GM12878 (cell line): ENCODE measurements around the gene LBH. TPM values are rescaled to one million over a fixed set of nuclear protein-coding genes. Genes with fewer than 3 reads are reported as not detected.

ENCODE experiments used
- ATAC-seq: fragments of 200-7000 bp; cut with Tn5 transposase; 3 replicates; pipeline ENCODE4 v1.9.1; 2020; ENCODE audit warnings: mild to moderate bottlenecking, moderate library complexity
- BruUV-seq: library from RNA; stranded (reverse); fragments of 400-500 nt; replicated peaks from 2 replicates; lab custom pipeline; 2021; lab: Mats Ljungman, UMichigan
- CTCF ChIA-PET: fragments of 300-600 bp; sonication (Branson Sonifier 250); formaldehyde crosslinking; extraction: SDS; loops from one replicate; lab custom pipeline; 2021; ENCODE audit warnings: inconsistent platforms; lab: Yijun Ruan, JAX
- POLR2A ChIA-PET: fragments of 350-600 bp; formaldehyde crosslinking; extraction: SDS; loops from one replicate; lab custom pipeline; 2021; ENCODE audit warnings: inconsistent platforms; lab: Charles Lee
- RAD21 ChIA-PET: fragments of 300-600 bp; sonication (Branson Sonifier 250); formaldehyde crosslinking; loops from one replicate; lab custom pipeline; 2023; ENCODE audit warnings: antibody characterized with exemption; ENCODE audit not compliant: unreplicated experiment; lab: Charles Lee
- SMC1A ChIA-PET: fragments of 300-600 bp; sonication (Branson Sonifier 250); formaldehyde crosslinking; loops from one replicate; lab custom pipeline; 2023; ENCODE audit not compliant: unreplicated experiment, uncharacterized antibody; lab: Charles Lee
- DNase-seq: peaks from one replicate; pipeline ENCODE4 v3.0.0-alpha.2; 2011; ENCODE audit warnings: low read depth, low spot score
- FAIRE-seq: peaks from 3 replicates; lab custom pipeline; 2011; peaks lifted over from hg19 to GRCh38; lab: Jason Lieb, UNC
- H2AFZ ChIP-seq: 2 replicates; pipeline ENCODE4 v1.6.0; 2011; ENCODE audit warnings: low read depth, low read length, control low read depth; ENCODE audit not compliant: control insufficient read depth
- H3K27ac ChIP-seq: 2 replicates; pipeline ENCODE4 v1.5.1; 2011; ENCODE audit warnings: control low read depth; ENCODE audit not compliant: control insufficient read depth, insufficient read depth
- H3K27me3 ChIP-seq, 2 experiments: replicated peaks in 1 of 2; 2 replicates each; pipeline versions ENCODE4 v1.6.0 to v1.6.1; 2011; ENCODE audit warnings: low read length in 1 of 2; ENCODE audit not compliant: control insufficient read depth in 2 of 2, insufficient read depth in 2 of 2
- H3K36me3 ChIP-seq, 2 experiments: 2 replicates each; pipeline ENCODE4 v1.5.1; 2011; ENCODE audit warnings: low read length in 1 of 2; ENCODE audit not compliant: control insufficient read depth in 2 of 2, insufficient read depth in 2 of 2
- H3K4me1 ChIP-seq: 2 replicates; pipeline ENCODE4 v1.6.1; 2011; ENCODE audit warnings: mild to moderate bottlenecking, low read length, moderate library complexity, mixed read lengths; ENCODE audit not compliant: control insufficient read depth, insufficient read depth
- H3K4me2 ChIP-seq: 2 replicates; pipeline ENCODE4 v1.6.0; 2011; ENCODE audit warnings: control low read depth; ENCODE audit not compliant: control insufficient read depth, insufficient read depth
- H3K4me3 ChIP-seq: fragments of 200-600 bp; sonication (generic); 2 replicates; pipeline ENCODE4 v1.5.1; 2016
- H3K79me2 ChIP-seq: 2 replicates; pipeline ENCODE4 v1.6.0; 2011; ENCODE audit warnings: low read length; ENCODE audit not compliant: control insufficient read depth, insufficient read depth
- H3K9ac ChIP-seq: 2 replicates; pipeline ENCODE4 v1.8.0; 2011; ENCODE audit warnings: low read length, control low read depth, mixed read lengths; ENCODE audit not compliant: control insufficient read depth, insufficient read depth
- H3K9me3 ChIP-seq: replicated peaks from 3 replicates; pipeline ENCODE4 v1.5.1; 2011; ENCODE audit warnings: mild to moderate bottlenecking, low read length; ENCODE audit not compliant: control insufficient read depth, insufficient read depth
- H4K20me1 ChIP-seq: 2 replicates; pipeline ENCODE4 v1.6.0; 2011; ENCODE audit not compliant: control insufficient read depth, insufficient read depth
- BCLAF1 ChIP-seq: fragments of 450-650 bp; IDR thresholded peaks from 2 replicates; pipeline ENCODE4 v1.6.1; 2017; ENCODE audit warnings: antibody characterized with exemption, mild to moderate bottlenecking, moderate library complexity
- BHLHE40 ChIP-seq, 2 experiments: fragments of 450-650 bp in 1 of 2; IDR thresholded peaks; 2 replicates each; pipeline ENCODE4 v1.6.1; 2011 to 2017; ENCODE audit warnings: low read depth in 2 of 2, borderline replicate concordance in 1 of 2, improper control_type of control experiment in 1 of 2, low read length in 1 of 2, mild to moderate bottlenecking in 1 of 2
- CBFB ChIP-seq: IDR thresholded peaks from 2 replicates; pipeline ENCODE4 v1.6.1; 2016; ENCODE audit warnings: antibody characterized with exemption, low read depth
- CTCF ChIP-seq, 3 experiments: IDR thresholded peaks in 2 of 3; conservative IDR thresholded peaks in 1 of 3; 2 replicates each; pipeline ENCODE4 v1.5.1; 2011; ENCODE audit warnings: low read depth in 3 of 3, low read length in 3 of 3, mild to moderate bottlenecking in 3 of 3, control low read depth in 2 of 3, moderate library complexity in 2 of 3, inconsistent platforms in 1 of 3, mixed read lengths in 1 of 3; ENCODE audit not compliant: control insufficient read depth in 2 of 3, insufficient read depth in 1 of 3; ENCODE audit errors: extremely low read depth in 1 of 3
- HDAC2 ChIP-seq: fragments of 200-600 bp; sonication (generic); IDR thresholded peaks from 2 replicates; pipeline ENCODE4 v1.6.1; 2017
- SIX5 ChIP-seq: IDR thresholded peaks from 2 replicates; pipeline ENCODE4 v1.6.1; 2011; ENCODE audit warnings: mild to moderate bottlenecking, low read depth, low read length, moderate library complexity; ENCODE audit not compliant: severe bottlenecking
- SKIL ChIP-seq: fragments of 450-650 bp; IDR thresholded peaks from 2 replicates; pipeline ENCODE4 v1.6.1; 2017; ENCODE audit warnings: mild to moderate bottlenecking, low read depth, inconsistent platforms; ENCODE audit not compliant: poor library complexity, severe bottlenecking
- SMAD5 ChIP-seq: IDR thresholded peaks from 2 replicates; pipeline ENCODE4 v1.6.1; 2016; ENCODE audit warnings: antibody characterized with exemption, low read depth
- SP1 ChIP-seq: IDR thresholded peaks from one replicate; pipeline ENCODE4 v1.6.1; 2011; ENCODE audit warnings: low read depth, low read length
- STAT1 ChIP-seq: fragments of 450-650 bp; conservative IDR thresholded peaks from 2 replicates; pipeline ENCODE4 v1.6.1; 2014; ENCODE audit warnings: antibody characterized with exemption, mild to moderate bottlenecking
- ZBTB4 ChIP-seq: fragments of 450-650 bp; formaldehyde crosslinking; IDR thresholded peaks from 2 replicates; pipeline ENCODE4 v1.4.0; 2022; ENCODE audit warnings: mild to moderate bottlenecking, moderate library complexity
- ZNF274 ChIP-seq: IDR thresholded peaks from one replicate; pipeline ENCODE4 v1.8.0; 2011; ENCODE audit not compliant: insufficient read length, insufficient read depth
- in situ Hi-C: fragments of 300-500 bp; cut with MboI; formaldehyde crosslinking; loops from 9 replicates; pipeline ENCODE4 v1.14.3; 2018; ENCODE audit warnings: mixed read lengths
- intact Hi-C: fragments of 100-400 bp; cut with micrococcal nuclease; formaldehyde crosslinking; loops from one replicate; pipeline ENCODE4 v1.14.2; 2022; ENCODE audit not compliant: unreplicated experiment
- polyA plus RNA-seq, 11 experiments: library from polyadenylated mRNA; depleted of rRNA in 4 of 11; unstranded in 6 of 11; stranded (reverse) in 5 of 11; fragments of >200 nt; fragmentation: Nextera tagmentation in 4 of 11; fragmentation: Illumina TruSeq in 1 of 11; extraction: Ambion mirVana in 4 of 11; extraction: Trizol in 1 of 11; gene quantifications; 1 replicate in 1 of 11; 2 replicates in 10 of 11; pipeline versions ENCODE4 v1.2.1 to v1.2.3, GENCODE V29; 2011 to 2016; ENCODE audit warnings: inconsistent platforms in 2 of 11, missing spikeins in 2 of 11, low read depth in 1 of 11
- total RNA-seq, 4 experiments: library from RNA; depleted of rRNA in 3 of 4; stranded (reverse); fragments of >200 nt in 3 of 4; fragmentation: Illumina TruSeq in 1 of 4; extraction: Trizol in 1 of 4; gene quantifications; 2 replicates each; pipeline versions ENCODE4 v1.2.1 to v1.2.3, GENCODE V29; 2013 to 2021

LBH gene
- total and polyA plus RNA-seq, 10 of the 15 experiments (the other 5 are each of a cell fraction or from before 2014, with no cell fraction given), result 9.3 to 133 (median 34.1) TPM

GRCh38 chr2:30294133-30294532 lies 62.8 kb downstream of the LBH start (continued):
- no peak for TF ChIP-seq BCLAF1
- TF ChIP-seq BHLHE40 (IDR thresholded peaks at IDR 0.05; ENCODE audit: borderline replicate concordance in 1 of 2, low read depth in 2 of 2, low read length in 1 of 2), result no peak

- RAD21 ChIA-PET, result no interaction called here
- intact Hi-C loops, result no loop called here
- ATAC-seq, result no peak
- H3K9ac ChIP-seq, result no peak overlapping the region
- FAIRE-seq, result no peak
- SMC1A ChIA-PET, result no interaction called here
- H3K4me2 ChIP-seq, result no peak overlapping the region
- no peaks in the 10 kb centered on the region for H4K20me1 ChIP-seq
- H2AFZ ChIP-seq, result no peak overlapping the region
- in situ Hi-C loops, result no loop called here
- no peaks in the 10 kb centered on the region for H3K79me2 ChIP-seq
- no peaks in the 10 kb centered on the region for H3K36me3 ChIP-seq
- H3K27me3 ChIP-seq, result no peaks in the 10 kb centered on the region
- no peak for DNase-seq
- POLR2A ChIA-PET, result no interaction called here
- no TSS peak for BruUV-seq
- no peak overlapping the region for H3K4me3 ChIP-seq
- H3K27ac ChIP-seq, result no peak overlapping the region
- H3K9me3 ChIP-seq, result no peaks in the 10 kb centered on the region; the same call in 1 of the 3 replicates
- H3K4me1 ChIP-seq, result peaks cover 3% of the 10 kb centered on the region; the same call in 1 of the 2 replicates
- CTCF ChIA-PET, result interaction anchor here (1.2 kb wide), 1 partner anchor 38 kb away, joined by 3 read pairs; no protein-coding TSS in a partner anchor
- TF ChIP-seq BHLHE40 (IDR thresholded peaks at IDR 0.05; ENCODE audit: borderline replicate concordance in 1 of 2, low read depth in 2 of 2, low read length in 1 of 2) (no peak), SMAD5 (no peak), SP1 (no peak), STAT1 (no peak), SKIL (no peak), HDAC2 (no peak), CTCF (IDR thresholded peaks at IDR 0.05 in 2 of 3, conservative IDR thresholded peaks at IDR 0.05 in 1 of 3; ENCODE audit: control insufficient read depth in 2 of 3, extremely low read depth in 1 of 3, insufficient read depth in 1 of 3, low read depth in 3 of 3, low read length in 3 of 3) (no peak), CBFB (no peak), ZBTB4 (CRISPR knock-in tag) (no peak), ZNF274 (no peak), SIX5 (no peak)
Measured at GRCh38 chr2:30296496-30296895, 65.2 kb downstream of the LBH start.
